ENCODE data around the gene TMEM114. TPM values are rescaled to one million over a fixed set of nuclear protein-coding genes. Genes with fewer than 3 reads are reported as not detected.

Gene TMEM114
- total RNA-seq, 1 experiment from 2014 or later = not detected

DNA sequence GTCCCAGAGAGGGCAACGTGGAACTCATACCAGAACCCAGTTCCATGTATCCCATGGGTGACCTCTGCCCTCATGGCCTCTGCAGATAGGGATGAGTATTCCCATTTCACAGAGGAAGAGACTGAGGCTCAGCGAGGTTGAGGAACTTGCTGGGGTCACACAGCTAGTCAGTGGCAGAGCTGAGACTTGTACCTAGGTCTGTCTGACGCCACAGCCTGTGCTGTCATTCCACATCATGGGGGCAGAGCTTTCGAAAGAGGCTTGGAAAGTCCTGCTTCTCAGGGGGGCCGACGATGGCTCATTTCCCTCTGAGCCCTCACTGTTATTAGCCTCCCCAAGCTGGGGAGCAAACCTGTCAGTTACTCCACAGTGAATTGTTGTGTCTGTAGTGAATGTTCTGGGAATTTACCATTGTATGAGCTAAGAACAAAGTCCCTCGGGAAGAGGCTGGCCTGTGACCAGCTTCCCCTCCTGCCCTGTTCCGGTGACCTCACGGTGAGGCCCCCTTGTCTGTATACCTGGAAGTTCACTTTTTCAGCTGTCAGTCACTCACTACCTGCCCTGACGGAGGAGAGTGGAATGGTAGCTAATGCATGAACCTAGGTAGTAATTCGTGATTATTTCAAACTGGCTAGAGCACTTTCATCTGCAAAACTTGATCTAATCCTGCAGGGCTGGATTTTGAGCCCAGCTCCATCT lies 40.1 kb upstream of the TMEM114 start:
- peaks cover 9% of the 10 kb centered on the region; the same call in 1 of the 2 replicates for H3K36me3 ChIP-seq (ENCODE audit: low read depth)
- CTCF ChIA-PET = no interaction called here

DNA sequence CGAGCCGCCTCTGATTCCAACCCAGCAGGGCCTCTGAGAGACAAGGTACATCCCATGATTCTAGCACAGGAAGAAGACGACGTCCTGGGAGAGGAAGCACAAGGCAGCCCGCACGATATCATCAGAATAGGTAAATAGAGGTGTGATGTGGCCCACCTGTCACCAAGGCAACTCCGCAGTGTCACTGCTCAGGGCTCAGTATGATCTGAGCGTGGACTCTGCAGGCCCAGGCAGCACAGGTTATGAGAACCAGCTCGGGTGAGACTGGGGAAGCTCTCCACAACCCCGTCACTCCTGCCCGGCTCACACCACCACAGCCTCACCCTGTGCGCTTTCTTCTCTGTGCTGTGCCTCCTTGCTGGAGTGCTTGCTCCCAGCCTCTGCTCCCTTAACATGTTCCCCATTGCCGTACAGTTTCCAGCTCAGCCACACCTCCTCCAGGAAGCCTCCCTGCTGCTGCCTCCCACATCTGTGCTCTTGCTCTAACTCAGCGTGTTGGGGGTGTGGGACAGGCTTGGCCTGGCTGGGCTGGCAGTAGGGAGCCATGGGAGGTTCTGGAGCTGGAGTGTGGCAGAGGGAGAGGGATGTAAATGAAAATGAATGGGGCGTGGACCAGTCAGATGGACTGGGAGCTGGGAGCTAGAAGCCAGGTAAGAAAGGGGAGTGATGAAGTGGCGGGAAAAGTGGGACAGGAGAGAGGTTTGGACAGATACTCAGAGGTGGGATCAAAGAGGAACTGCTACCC lies 38.8 kb upstream of the TMEM114 start:
- Histone ChIP-seq H3K4me1 (replicated peaks; ENCODE audit: insufficient read depth) (no peaks in the 10 kb centered on the region), H4K20me1 (ENCODE audit: insufficient read depth) (peaks cover 3% of the 10 kb centered on the region; the same call in 1 of the 2 replicates), H3K9me3 (ENCODE audit: insufficient read depth, low read depth) (no peaks in the 10 kb centered on the region), H3F3A (ENCODE audit: insufficient read depth, low read depth) (no peaks in the 10 kb centered on the region), H3K4me2 (no peak overlapping the region), H3K79me2 (ENCODE audit: low read depth) (peaks cover 9% of the 10 kb centered on the region; the same call in 1 of the 2 replicates), H3K27me3 (ENCODE audit: insufficient read depth, low read depth) (no peaks in the 10 kb centered on the region), H2AFZ (no peak overlapping the region), H3K36me3 (ENCODE audit: low read depth) (peaks cover 9% of the 10 kb centered on the region; the same call in 1 of the 2 replicates), H3K4me3 (no peak overlapping the region), H3K27ac (no peak overlapping the region), H3K9me2 (ENCODE audit: insufficient read depth) (no peaks in the 10 kb centered on the region)
- DNase-seq = no peak
- intact Hi-C loops (cut with micrococcal nuclease; ENCODE audit: unreplicated experiment) = no loop called here
- ChIA-PET CTCF (no interaction called here), POLR2A (ENCODE audit: unreplicated experiment) (no interaction called here)
- no TSS peak for BruUV-seq (replicated peaks)
- no peak for TF ChIP-seq EZH2 (IDR thresholded peaks at IDR 0.05; ENCODE audit: low read depth)
- TF ChIP-seq, protein P1, sequence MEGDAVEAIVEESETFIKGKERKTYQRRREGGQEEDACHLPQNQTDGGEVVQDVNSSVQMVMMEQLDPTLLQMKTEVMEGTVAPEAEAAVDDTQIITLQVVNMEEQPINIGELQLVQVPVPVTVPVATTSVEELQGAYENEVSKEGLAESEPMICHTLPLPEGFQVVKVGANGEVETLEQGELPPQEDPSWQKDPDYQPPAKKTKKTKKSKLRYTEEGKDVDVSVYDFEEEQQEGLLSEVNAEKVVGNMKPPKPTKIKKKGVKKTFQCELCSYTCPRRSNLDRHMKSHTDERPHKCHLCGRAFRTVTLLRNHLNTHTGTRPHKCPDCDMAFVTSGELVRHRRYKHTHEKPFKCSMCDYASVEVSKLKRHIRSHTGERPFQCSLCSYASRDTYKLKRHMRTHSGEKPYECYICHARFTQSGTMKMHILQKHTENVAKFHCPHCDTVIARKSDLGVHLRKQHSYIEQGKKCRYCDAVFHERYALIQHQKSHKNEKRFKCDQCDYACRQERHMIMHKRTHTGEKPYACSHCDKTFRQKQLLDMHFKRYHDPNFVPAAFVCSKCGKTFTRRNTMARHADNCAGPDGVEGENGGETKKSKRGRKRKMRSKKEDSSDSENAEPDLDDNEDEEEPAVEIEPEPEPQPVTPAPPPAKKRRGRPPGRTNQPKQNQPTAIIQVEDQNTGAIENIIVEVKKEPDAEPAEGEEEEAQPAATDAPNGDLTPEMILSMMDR (conservative IDR thresholded peaks at IDR 0.05) = no peak

More for the DNA sequence above, 40.1 kb upstream of the TMEM114 start:
- Histone ChIP-seq H3K27ac (no peak overlapping the region), H3K9me2 (ENCODE audit: insufficient read depth) (no peaks in the 10 kb centered on the region), H3F3A (ENCODE audit: insufficient read depth, low read depth) (no peaks in the 10 kb centered on the region), H3K4me1 (replicated peaks; ENCODE audit: insufficient read depth) (no peaks in the 10 kb centered on the region), H3K9me3 (ENCODE audit: insufficient read depth, low read depth) (no peaks in the 10 kb centered on the region), H2AFZ (no peak overlapping the region), H3K4me3 (no peak overlapping the region), H3K4me2 (no peak overlapping the region), H3K79me2 (ENCODE audit: low read depth) (no peaks in the 10 kb centered on the region), H3K27me3 (ENCODE audit: insufficient read depth, low read depth) (no peaks in the 10 kb centered on the region), H4K20me1 (ENCODE audit: insufficient read depth) (no peaks in the 10 kb centered on the region)
- no peak for DNase-seq
- intact Hi-C loops (cut with micrococcal nuclease; ENCODE audit: unreplicated experiment) = no loop called here
- no TSS peak for BruUV-seq (replicated peaks)
- TF ChIP-seq EZH2 (IDR thresholded peaks at IDR 0.05; ENCODE audit: low read depth) = no peak
- TF ChIP-seq, protein P1 (conservative IDR thresholded peaks at IDR 0.05) = no peak
- POLR2A ChIA-PET (ENCODE audit: unreplicated experiment) = no interaction called here

DNA sequence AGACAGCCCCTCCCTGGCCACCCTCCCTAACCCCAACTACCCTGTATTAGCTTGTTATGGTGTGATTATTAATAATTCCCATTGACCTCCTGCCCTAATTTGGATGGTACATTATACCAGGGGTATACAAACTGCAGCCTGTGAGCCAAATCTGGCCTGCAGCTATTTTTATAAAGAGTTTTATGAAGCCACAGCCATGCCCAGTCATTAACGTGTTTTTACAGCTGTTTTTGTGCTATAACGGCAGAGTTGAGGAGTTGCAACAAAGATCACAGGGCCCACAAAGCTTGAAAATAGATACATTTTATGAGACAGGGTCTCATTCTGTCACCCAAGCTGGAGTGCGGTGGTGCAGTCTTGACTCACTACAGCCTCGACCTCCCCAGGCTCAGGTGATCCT lies 37.1 kb upstream of the TMEM114 start:
- no peak for DNase-seq
- Histone ChIP-seq H3K27me3 (ENCODE audit: insufficient read depth, low read depth) (no peaks in the 10 kb centered on the region), H3K27ac (no peak overlapping the region), H3K4me2 (no peak overlapping the region), H3K4me3 (no peak overlapping the region), H3K9me2 (ENCODE audit: insufficient read depth) (no peaks in the 10 kb centered on the region), H4K20me1 (ENCODE audit: insufficient read depth) (peaks cover 3% of the 10 kb centered on the region; the same call in 1 of the 2 replicates), H3K36me3 (ENCODE audit: low read depth) (peaks cover 9% of the 10 kb centered on the region; the same call in 1 of the 2 replicates), H3K79me2 (ENCODE audit: low read depth) (peaks cover 26% of the 10 kb centered on the region), H3F3A (ENCODE audit: insufficient read depth, low read depth) (no peaks in the 10 kb centered on the region), H2AFZ (no peak overlapping the region), H3K9me3 (ENCODE audit: insufficient read depth, low read depth) (no peaks in the 10 kb centered on the region), H3K4me1 (replicated peaks; ENCODE audit: insufficient read depth) (peaks cover 14% of the 10 kb centered on the region)
- intact Hi-C loops (cut with micrococcal nuclease; ENCODE audit: unreplicated experiment) = no loop called here
- no peak for TF ChIP-seq EZH2 (IDR thresholded peaks at IDR 0.05; ENCODE audit: low read depth)
- TF ChIP-seq, protein P1 (conservative IDR thresholded peaks at IDR 0.05) = no peak
- ChIA-PET POLR2A (ENCODE audit: unreplicated experiment) (no interaction called here), CTCF (no interaction called here)
- no TSS peak for BruUV-seq (replicated peaks)
